HG03565 (cell line): ENCODE measurements around the gene CLIC5.

Experiments
- ATAC-seq: cut with Tn5 transposase; IDR thresholded peaks from one replicate; pipeline ENCODE4 v1.9.1; 2021; ENCODE audit warnings: mild to moderate bottlenecking, moderate library complexity; ENCODE audit not compliant: unreplicated experiment

CLIC5 gene

DNA sequence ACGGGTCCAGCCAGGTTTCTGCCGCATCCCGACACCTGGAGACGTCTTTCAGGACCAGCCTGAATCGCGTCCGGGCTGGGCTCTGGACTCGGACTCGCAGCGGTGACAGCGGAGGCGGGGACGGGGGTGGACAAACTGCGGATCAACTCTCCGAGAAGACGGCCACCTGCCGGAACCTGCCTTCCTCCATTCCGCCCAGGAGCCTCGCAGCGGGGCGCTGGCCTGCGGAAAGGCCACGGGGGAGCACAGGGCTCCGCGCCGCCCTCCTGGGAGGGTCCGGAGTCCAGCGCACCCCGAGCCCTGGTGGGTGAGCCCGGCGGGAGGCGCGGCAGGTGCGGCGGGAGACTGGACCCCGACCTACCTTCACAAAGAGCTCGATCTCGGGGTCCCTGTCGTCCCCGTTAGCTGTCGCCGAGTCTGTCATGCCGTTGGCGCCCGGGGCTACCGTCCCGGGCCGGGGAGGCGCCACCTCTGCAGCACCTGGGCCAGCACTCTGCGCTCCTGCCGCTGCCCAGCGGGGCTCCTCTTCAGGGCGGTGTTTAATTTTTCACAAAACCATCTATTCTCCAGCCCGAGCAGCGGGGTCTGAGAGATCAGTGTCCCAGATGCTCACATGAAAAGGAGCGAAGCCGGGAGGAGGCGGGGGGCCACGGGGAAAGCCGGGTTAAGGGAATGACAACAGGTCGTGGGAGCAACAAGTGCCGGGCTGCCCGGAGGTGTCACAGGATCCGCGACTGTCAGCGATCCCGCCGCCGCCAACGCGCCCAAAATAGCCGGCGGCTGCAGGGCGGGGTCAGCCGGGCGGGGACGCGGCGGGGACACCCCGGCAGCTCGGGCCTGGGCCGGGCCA, at the start of gene CLIC5:
TSS of gene CLIC5 (minus strand) at position 742 of the 850 bp plus-strand sequence. CDS start at position 424, 318 bp downstream.
- ATAC-seq, result no peak

- no peak for ATAC-seq
These were observed 47.3 kb upstream of the CLIC5 start for GRCh38 chr6:46062991-46063390.

GRCh38 chr6:46062312-46062711, 46.7 kb upstream of the CLIC5 start:
- ATAC-seq, result no peak

DNA sequence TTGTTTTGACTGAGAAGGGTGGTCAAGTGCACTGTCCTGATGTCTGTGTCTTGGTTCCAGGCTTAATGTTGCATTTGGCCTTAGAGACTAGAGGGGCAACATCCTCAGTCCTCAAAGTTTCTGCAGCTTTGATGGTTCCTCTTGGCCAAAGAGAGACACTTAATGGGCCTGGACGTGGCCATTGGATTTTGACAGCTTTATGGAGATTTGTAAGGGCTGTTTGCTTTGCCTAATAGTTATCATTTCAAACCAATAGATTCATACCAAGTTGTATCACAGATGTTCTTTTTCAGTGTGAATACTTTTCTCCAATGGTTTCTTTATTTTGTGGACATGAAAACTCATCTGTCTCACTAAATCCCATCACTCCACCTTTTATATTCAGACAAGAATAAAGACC, 45.8 kb upstream of the CLIC5 start:
- no peak for ATAC-seq

DNA sequence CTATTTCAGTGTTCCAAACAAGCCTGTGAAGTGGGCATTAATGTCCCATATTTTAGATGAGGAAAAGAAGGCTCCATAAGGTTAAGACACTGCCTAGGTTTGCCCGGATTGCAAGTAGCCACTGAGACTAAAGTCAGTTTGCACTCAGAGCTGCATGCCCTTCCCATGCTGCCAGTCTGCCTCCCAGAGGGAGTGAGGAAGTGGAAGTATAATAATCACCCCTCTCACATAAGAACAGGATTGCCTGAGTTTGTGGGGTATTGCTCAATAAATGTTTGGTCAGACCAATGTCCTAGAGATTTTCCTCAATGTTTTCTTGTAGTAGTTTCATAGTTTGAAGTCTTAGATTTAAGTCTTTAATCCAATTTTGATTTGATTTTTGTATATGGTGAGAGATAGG, 43.9 kb upstream of the CLIC5 start:
- ATAC-seq, result no peak

GRCh38 chr6:46058951-46059350, 43.3 kb upstream of the CLIC5 start:
- ATAC-seq, result no peak

DNA sequence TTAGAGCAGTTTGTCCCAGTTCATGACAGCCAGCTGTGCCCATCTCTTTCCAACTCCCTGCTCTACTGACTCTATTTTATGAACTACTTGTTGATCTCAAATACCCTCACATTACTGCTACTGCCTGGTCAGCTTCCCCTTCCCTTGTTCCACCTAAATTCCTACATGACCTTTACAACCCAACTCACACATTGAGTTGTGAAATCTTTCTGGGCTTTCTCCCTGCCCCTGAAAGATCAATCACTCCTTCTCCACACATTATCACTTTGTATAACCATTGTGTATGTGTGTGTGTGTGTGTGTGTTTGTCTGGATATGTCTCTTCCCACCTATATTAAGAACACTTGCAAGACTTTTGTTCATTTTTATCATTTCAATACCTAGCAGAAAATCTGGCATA, 42.1 kb upstream of the CLIC5 start:
- no peak for ATAC-seq

- ATAC-seq, result no peak
These were observed 41.4 kb upstream of the CLIC5 start for GRCh38 chr6:46056906-46057529.

GRCh38 chr6:46054516-46054915, 38.9 kb upstream of the CLIC5 start:
- ATAC-seq, result no peak

- ATAC-seq, result no peak
These were observed 37.6 kb upstream of the CLIC5 start for GRCh38 chr6:46053039-46053933.

GRCh38 chr6:46052479-46052878, 36.8 kb upstream of the CLIC5 start:
- ATAC-seq, result no peak

DNA sequence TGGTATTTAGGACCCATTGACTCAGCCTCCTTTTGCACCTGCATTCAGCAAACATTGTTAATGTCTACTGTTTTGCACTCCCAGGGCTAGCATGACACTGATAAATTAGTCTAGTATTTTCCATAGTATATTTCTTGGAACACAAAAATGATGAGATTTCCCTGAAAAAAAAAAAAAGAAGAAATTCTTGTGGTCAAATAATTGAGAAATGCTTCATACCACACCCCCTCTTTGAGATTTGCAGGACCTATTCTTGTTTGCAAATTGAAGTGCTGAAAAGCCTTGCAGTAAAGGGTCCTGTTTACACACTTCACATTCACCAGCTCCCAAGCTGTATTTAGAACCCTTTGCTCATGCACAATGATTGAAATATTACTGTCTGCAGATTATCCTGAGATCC, 36.3 kb upstream of the CLIC5 start:
- ATAC-seq, result no peak

DNA sequence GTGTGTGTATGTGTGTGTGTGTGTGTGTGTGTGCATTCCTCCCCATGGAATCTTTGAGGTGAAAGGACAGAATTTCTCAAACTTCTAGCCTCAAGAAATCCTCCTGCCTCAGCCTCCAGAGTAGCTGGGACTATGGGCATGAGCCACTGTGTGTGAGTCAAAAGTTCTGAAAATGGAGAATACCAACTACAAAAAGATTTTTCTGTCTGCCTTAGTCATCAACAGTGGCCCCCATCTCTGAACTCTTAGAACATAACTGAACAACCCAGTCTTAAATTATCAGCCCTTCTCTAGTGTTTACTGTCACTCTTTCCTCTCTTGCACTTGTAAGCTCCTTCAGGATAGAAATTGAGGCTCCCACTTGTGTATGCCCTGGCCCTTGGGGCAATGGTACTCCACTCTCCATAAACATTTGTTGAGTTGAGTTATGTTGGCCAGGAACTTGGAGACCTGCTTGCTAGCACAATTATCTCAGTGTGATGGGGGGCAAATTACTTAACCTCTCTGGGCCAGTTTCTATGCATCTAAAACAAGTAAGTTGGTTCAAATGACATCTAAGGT, 35.3 kb upstream of the CLIC5 start:
- ATAC-seq, result no peak

- ATAC-seq, result no peak
These were observed 33.1 kb upstream of the CLIC5 start for GRCh38 chr6:46048646-46049297.

GRCh38 chr6:46046558-46047174, 31.0 kb upstream of the CLIC5 start:
- ATAC-seq, result no peak

- no peak for ATAC-seq
These were observed 29.4 kb upstream of the CLIC5 start for GRCh38 chr6:46044881-46045617.

- no peak for ATAC-seq
These were observed 26.8 kb upstream of the CLIC5 start for GRCh38 chr6:46042355-46042999.

- no peak for ATAC-seq
These were observed 24.6 kb upstream of the CLIC5 start for GRCh38 chr6:46040288-46040687.

GRCh38 chr6:46039646-46040045, 24.0 kb upstream of the CLIC5 start:
- no peak for ATAC-seq
